Measurements from ENCODE around the gene KCNK15.

Gene KCNK15

GRCh38 chr20:44714102-44714700 lies 31.5 kb upstream of the KCNK15 start:
- TF ChIP-seq, protein P1, sequence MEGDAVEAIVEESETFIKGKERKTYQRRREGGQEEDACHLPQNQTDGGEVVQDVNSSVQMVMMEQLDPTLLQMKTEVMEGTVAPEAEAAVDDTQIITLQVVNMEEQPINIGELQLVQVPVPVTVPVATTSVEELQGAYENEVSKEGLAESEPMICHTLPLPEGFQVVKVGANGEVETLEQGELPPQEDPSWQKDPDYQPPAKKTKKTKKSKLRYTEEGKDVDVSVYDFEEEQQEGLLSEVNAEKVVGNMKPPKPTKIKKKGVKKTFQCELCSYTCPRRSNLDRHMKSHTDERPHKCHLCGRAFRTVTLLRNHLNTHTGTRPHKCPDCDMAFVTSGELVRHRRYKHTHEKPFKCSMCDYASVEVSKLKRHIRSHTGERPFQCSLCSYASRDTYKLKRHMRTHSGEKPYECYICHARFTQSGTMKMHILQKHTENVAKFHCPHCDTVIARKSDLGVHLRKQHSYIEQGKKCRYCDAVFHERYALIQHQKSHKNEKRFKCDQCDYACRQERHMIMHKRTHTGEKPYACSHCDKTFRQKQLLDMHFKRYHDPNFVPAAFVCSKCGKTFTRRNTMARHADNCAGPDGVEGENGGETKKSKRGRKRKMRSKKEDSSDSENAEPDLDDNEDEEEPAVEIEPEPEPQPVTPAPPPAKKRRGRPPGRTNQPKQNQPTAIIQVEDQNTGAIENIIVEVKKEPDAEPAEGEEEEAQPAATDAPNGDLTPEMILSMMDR (conservative IDR thresholded peaks at IDR 0.05; ENCODE audit: low read depth, low read length), result no peak
- Histone ChIP-seq H3K4me1 (ENCODE audit: low read depth, poor library complexity, severe bottlenecking) (peaks cover 19% of the 10 kb centered on the region), H3K36me3 (ENCODE audit: insufficient read depth) (no peaks in the 10 kb centered on the region), H3K79me2 (ENCODE audit: insufficient read depth, low read depth) (no peaks in the 10 kb centered on the region), H2AFZ (ENCODE audit: low read depth) (no peak overlapping the region), H3K4me2 (peak overlapping the region; percentile 26; the same call in 1 of the 2 replicates), H4K20me1 (ENCODE audit: insufficient read depth) (no peaks in the 10 kb centered on the region), H3K27me3 (ENCODE audit: insufficient read depth, low read depth) (peaks cover 79% of the 10 kb centered on the region), H3K9ac (no peak overlapping the region), H3K4me3 (IDR thresholded peaks at IDR 0.05; ENCODE audit: insufficient read depth, low read depth, low read length) (no peak overlapping the region), H3K27ac (no peak overlapping the region)

DNA sequence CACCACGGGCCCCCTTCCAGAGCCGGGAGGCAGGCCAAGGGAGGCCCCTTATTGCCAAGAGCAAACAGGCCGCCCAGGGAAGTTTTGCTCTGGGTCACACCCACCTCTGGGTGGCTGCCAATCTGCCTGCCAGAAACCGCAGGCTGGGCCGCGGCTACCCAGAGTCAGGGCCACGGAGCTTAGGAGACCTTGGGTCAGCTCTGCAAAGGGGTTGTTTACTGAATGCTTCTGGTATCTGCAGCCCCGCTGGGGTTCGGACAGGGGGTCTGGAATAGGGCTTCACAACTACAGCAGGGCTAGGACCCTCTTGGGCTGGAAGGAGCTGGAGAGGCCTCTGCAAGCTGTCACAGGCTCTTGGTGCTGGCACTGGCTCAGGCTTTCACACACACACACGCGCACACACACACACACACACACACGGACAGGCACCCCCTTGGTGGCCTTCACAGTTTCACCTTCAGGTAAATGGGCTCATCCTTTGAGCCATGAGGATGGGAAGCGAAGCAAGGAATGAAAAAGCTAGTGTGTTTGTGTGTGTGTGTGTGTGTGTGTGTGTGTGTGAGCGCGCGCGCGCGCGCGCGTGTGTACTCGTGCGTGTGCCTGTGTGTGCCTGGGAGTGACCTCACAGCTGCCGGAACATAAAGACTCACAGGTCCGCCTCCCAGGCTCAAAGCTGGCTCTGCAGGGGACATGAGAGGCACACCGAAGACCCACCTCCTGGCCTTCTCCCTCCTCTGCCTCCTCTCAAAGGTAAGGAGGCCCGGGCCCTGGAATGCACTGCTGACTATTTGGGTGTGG lies 30.8 kb upstream of the KCNK15 start, which contains the start of gene CCN5:
TSS of gene CCN5 (plus strand) at position 669 of the 798 bp plus-strand sequence. CDS start at position 691, 22 bp downstream.
- TF ChIP-seq, protein P1 (conservative IDR thresholded peaks at IDR 0.05; ENCODE audit: low read depth, low read length), result no peak
- Histone ChIP-seq H3K4me2 (peak within 1 kb of the TSS; percentile 26; the same call in 1 of the 2 replicates), H3K79me2 (ENCODE audit: insufficient read depth, low read depth) (no peaks in the 10 kb centered on the region), H3K4me1 (ENCODE audit: low read depth, poor library complexity, severe bottlenecking) (peaks cover 13% of the 10 kb centered on the region), H3K9ac (no peak within 1 kb of the TSS), H3K27me3 (ENCODE audit: insufficient read depth, low read depth) (peaks cover 73% of the 10 kb centered on the region), H3K4me3 (IDR thresholded peaks at IDR 0.05; ENCODE audit: insufficient read depth, low read depth, low read length) (no peak within 1 kb of the TSS), H3K27ac (no peak within 1 kb of the TSS), H4K20me1 (ENCODE audit: insufficient read depth) (no peaks in the 10 kb centered on the region), H3K36me3 (ENCODE audit: insufficient read depth) (no peaks in the 10 kb centered on the region), H2AFZ (ENCODE audit: low read depth) (no peak within 1 kb of the TSS)

- Histone ChIP-seq H2AFZ (ENCODE audit: low read depth) (no peak overlapping the region), H3K9ac (no peak overlapping the region), H3K36me3 (ENCODE audit: insufficient read depth) (no peaks in the 10 kb centered on the region), H3K79me2 (ENCODE audit: insufficient read depth, low read depth) (no peaks in the 10 kb centered on the region), H3K27ac (no peak overlapping the region), H3K4me1 (ENCODE audit: low read depth, poor library complexity, severe bottlenecking) (peaks cover 9% of the 10 kb centered on the region), H3K4me2 (no peak overlapping the region), H3K4me3 (IDR thresholded peaks at IDR 0.05; ENCODE audit: insufficient read depth, low read depth, low read length) (no peak overlapping the region), H3K27me3 (ENCODE audit: insufficient read depth, low read depth) (peaks cover 69% of the 10 kb centered on the region), H4K20me1 (ENCODE audit: insufficient read depth) (no peaks in the 10 kb centered on the region)
- TF ChIP-seq, protein P1 (conservative IDR thresholded peaks at IDR 0.05; ENCODE audit: low read depth, low read length), result no peak
These were observed 30.0 kb upstream of the KCNK15 start for GRCh38 chr20:44715499-44716308.

DNA sequence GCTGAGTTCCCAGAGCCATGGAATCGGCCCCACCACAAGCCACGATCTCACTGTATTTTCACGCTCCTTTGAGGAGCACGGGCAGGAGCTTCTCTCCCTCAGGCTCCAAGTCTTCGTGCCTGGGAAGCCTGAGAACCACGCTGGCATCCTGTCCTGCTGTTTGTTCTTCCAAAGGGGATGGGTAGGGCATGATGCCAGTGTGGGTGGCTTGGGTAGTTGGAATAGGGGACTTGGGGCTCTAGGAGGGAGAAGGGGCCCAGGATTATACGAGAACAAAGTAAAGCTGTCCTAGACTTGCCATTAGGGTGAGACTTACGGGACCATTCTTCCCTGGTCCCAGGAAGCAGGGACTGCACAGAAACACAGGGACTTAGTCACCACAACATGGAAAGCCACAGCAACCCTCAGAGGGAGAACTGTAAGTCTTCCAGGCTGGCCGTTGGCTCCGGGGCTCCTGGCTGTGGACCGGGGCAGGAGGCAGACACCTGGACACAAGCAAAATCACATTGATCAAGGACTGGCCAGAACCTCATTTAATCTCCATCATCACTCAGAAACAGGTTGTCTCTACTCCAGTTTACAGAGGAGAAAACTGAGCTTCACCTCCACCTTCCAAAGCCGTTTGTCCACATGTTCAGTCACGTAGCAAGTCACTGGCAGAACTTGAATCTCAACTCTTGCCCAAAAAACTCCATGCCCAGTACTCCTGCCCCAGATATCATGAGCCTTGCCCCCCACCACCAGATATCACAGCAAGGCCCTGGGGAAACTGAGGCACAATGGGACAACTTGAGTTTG lies 29.2 kb upstream of the KCNK15 start:
- Histone ChIP-seq H3K36me3 (ENCODE audit: insufficient read depth) (no peaks in the 10 kb centered on the region), H3K27ac (no peak overlapping the region), H4K20me1 (ENCODE audit: insufficient read depth) (no peaks in the 10 kb centered on the region), H3K9ac (no peak overlapping the region), H3K27me3 (ENCODE audit: insufficient read depth, low read depth) (peaks cover 65% of the 10 kb centered on the region), H3K79me2 (ENCODE audit: insufficient read depth, low read depth) (no peaks in the 10 kb centered on the region), H3K4me2 (no peak overlapping the region), H3K4me3 (IDR thresholded peaks at IDR 0.05; ENCODE audit: insufficient read depth, low read depth, low read length) (no peak overlapping the region), H2AFZ (ENCODE audit: low read depth) (no peak overlapping the region), H3K4me1 (ENCODE audit: low read depth, poor library complexity, severe bottlenecking) (peaks cover 9% of the 10 kb centered on the region)
- TF ChIP-seq, protein P1 (conservative IDR thresholded peaks at IDR 0.05; ENCODE audit: low read depth, low read length), result no peak

Measured in KMS-11 (cell line).